ENCODE data around the gene TULP1. TPM values are rescaled to one million over a fixed set of nuclear protein-coding genes. Genes with fewer than 3 reads are reported as not detected.

TULP1 gene
- not detected for total RNA-seq

DNA sequence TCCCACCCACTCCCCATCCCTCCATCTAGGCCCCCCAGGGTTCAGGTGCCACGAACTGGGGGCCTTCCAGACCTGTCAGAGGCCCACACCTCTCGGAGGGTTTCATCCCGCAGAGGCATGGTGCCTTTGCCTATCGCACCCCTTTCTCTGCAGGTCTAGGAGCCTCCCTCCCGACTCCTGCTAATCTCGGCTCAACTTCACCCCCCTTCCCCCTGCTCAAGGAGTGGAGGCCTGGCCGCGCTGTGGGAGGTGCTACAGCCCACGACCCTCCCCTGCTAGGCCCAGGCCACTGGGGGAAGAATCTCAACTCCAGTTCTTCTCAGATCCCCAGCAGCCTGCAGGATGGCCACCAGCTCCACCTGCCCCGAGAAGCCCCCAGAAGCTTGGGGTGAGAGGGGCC, at the start of gene TULP1:
TULP1 (minus strand) TSS at position 157 of the 400 bp plus-strand sequence; CDS start at position 119, 38 bp downstream.

DNA sequence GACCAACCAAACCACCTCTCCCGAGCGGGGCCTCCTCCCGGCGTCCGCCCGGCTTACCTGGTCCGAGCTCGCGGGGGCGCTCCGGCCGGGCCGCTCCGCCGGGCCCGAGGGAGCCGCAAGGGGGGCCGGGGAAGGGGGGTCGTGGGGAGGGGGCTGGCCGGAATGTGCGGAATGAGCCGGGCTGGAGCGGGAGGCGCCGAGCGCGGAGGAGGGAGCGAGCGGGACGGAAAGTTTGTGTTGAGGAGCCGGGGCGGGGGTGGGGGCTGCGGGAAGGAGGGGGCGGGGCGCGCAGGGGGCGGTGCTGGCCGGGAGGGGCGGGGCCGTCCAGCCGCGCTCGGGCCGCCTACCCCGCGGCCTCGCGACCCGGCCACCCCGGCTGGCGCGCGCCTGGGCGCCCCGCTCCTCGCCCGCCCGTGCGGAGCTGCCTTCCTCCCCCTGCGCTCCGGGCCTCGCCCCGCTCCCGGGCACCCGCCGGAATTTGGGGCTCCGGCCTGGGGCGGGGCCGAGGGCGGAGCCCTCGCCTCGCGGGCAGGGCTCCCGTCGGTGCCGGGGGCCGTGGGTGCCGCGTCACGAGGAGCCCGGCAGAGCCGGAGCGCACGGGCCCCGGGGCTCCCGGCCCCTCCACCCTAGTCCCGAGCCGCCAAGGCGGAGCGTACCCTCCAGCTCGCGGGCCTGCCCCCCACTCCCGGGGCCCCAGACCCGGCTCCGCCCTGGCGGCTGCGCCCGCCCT, 15.7 kb downstream of the TULP1 start, which contains the start of gene TEAD3:
TEAD3 (minus strand) TSS at position 239 of the 730 bp plus-strand sequence.

DNA sequence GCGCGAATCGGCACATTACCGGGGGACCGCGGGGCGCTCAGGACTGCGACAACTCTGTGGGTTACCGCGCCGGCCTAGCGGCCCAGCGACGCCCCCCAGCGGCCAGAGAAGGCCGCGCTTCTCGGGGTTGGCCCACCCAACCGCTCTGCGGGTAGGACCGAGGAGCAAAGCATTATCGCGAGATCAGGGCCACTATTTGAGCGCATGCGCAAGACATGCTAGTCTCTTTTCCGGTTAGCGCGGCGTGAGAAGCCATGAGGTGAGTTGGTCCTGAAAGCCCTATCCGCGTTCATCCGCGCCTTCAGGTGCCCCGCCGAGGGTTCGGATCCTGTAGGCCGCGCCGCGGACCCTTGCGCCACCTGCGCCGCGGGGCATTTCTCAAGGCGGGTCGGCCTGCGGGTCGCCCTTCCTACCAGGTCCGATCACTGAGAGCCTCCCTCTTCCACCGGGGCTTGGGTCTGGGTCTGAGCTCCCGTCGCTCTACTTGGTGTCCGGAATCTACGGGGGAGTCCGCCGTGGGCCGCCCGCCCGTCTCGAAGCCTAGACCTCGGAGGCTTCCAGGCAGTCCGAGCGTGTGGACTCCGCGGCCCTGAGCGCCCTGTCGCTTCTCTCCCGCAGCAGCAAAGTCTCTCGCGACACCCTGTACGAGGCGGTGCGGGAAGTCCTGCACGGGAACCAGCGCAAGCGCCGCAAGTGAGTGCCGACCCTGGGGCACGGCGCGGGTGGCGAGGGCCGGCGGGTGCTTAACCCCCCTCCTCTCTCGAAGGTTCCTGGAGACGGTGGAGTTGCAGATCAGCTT, 44.3 kb downstream of the TULP1 start, which contains the start of gene RPL10A:
RPL10A (plus strand) TSS at position 221 of the 799 bp plus-strand sequence; CDS start at position 255, 34 bp downstream.

DNA sequence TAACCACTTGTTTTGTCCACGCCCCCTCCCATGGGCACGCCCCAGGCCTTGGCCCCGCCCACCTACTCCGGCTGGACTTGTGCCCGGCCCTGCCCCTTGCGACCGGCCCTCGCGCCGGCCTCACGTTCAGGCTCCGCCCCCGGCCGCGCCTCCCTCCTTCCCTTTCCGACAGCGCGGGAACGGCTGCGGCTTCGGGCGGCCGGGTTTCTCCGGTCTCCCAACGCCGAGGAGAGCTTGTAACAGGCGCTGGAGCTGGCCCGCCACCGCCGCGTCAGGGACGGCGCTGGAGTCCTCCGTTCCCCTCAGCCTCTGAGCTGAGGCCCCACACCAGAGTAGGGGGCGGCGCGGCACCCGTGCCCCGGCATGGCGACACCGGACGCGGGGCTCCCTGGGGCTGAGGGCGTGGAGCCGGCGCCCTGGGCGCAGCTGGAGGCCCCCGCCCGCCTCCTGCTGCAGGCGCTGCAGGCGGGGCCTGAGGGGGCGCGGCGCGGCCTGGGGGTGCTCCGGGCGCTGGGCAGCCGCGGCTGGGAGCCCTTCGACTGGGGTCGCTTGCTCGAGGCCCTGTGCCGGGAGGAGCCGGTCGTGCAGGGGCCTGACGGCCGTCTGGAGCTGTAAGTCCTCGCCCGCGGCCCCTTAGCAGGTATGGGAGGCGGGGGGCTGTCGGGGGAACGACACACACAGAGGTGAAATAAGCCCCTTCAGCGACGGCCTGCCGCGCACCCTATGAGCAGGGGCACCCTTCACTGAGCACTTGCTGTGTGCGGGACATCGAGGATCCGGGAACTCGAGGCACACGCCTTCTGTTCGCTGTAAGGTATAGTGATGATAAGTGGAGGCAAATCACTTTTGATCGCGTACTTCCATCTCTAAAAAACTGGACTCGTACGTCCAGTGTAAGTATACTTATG, 60.3 kb downstream of the TULP1 start, which contains the start of gene FANCE:
FANCE (plus strand) TSS at position 156 of the 908 bp plus-strand sequence; CDS start at position 364, 208 bp downstream.

Small RNAs within 50 kb of the gene (small RNA-seq; reads per million reads assigned to genes)
- 0.17 to 0.21 reads per million in 2 donors for gene MIR7111

Other genes starting within 250 kb of the TULP1 start
- gene DEF6, start 215.1 kb downstream of the TULP1 start, total RNA-seq, result under 1 TPM; under 0.01 TPM
- 1 to 10 TPM; 8.3 to 8.7 TPM for gene PPARD, start 170.3 kb downstream of the TULP1 start, total RNA-seq
- 1 to 10 TPM; 5.5 to 9.7 TPM for gene FANCE, start 60.6 kb downstream of the TULP1 start, total RNA-seq
- 1,000 to 10,000 TPM in 1 of 2 donors, 100 to 1,000 TPM in 1; 520 to 1,278 TPM for gene RPL10A, start 44.5 kb downstream of the TULP1 start, total RNA-seq
- gene TEAD3, start 15.8 kb downstream of the TULP1 start, total RNA-seq, result 1 to 10 TPM; 4.1 to 5.0 TPM
- 10 to 100 TPM; 12.4 to 15.3 TPM for gene FKBP5, start 176.0 kb upstream of the TULP1 start, total RNA-seq
- under 1 TPM in 1 of 2 donors, not detected in 1; 0.33 TPM for gene ARMC12, start 224.1 kb upstream of the TULP1 start, total RNA-seq